IMR-90 (cell line): ENCODE measurements around the gene ZDHHC24. TPM values are rescaled to one million over a fixed set of nuclear protein-coding genes. Genes with fewer than 3 reads are reported as not detected.

ENCODE experiments used
- ATAC-seq: fragments of 200-7000 bp; cut with Tn5 transposase; 2 replicates; pipeline ENCODE4 v1.9.1; 2020; ENCODE audit warnings: low read depth, mild to moderate bottlenecking, moderate library complexity
- BruUV-seq: library from RNA; stranded (reverse); fragments of 400-500 nt; replicated peaks from 2 replicates; lab custom pipeline; 2021; lab: Mats Ljungman, UMichigan
- CTCF ChIA-PET: fragments of 300-600 bp; formaldehyde crosslinking; extraction: SDS; loops from one replicate; lab custom pipeline; 2021; ENCODE audit warnings: antibody characterized with exemption; lab: Yijun Ruan, JAX
- POLR2A ChIA-PET: fragments of 300-600 bp; sonication (Branson Sonifier 250); formaldehyde crosslinking; loops from one replicate; lab custom pipeline; 2022; ENCODE audit warnings: antibody characterized with exemption; ENCODE audit not compliant: unreplicated experiment; lab: Charles Lee
- DNase-seq: peaks from one replicate; pipeline ENCODE4 v3.0.0; 2013
- H2AFZ ChIP-seq: replicated peaks from 2 replicates; pipeline ENCODE3; 2013; ENCODE audit warnings: low read length, mild to moderate bottlenecking; ENCODE audit not compliant: poor library complexity
- H2AK5ac ChIP-seq: 2 replicates; pipeline ENCODE4 v1.6.1; 2013; ENCODE audit warnings: low read depth, low read length, inconsistent platforms
- H2AK9ac ChIP-seq: replicated peaks from 2 replicates; pipeline ENCODE3; 2013; ENCODE audit warnings: mild to moderate bottlenecking, low read depth, low read length, moderate library complexity; ENCODE audit not compliant: poor library complexity
- H2BK120ac ChIP-seq: 2 replicates; pipeline ENCODE4 v1.6.1; 2013; ENCODE audit warnings: low read depth, low read length, inconsistent platforms
- H2BK15ac ChIP-seq: 3 replicates; pipeline ENCODE4 v1.6.1; 2013; ENCODE audit warnings: low read depth, low read length, inconsistent platforms
- H2BK20ac ChIP-seq: 2 replicates; pipeline ENCODE4 v1.6.1; 2013; ENCODE audit warnings: low read depth, mild to moderate bottlenecking, inconsistent platforms, low read length, moderate library complexity
- H2BK5ac ChIP-seq: 2 replicates; pipeline ENCODE4 v1.6.1; 2013; ENCODE audit warnings: mild to moderate bottlenecking, low read depth, low read length, inconsistent platforms; ENCODE audit not compliant: poor library complexity, severe bottlenecking
- H3K14ac ChIP-seq: replicated peaks from 2 replicates; pipeline ENCODE4 v1.6.1; 2013; ENCODE audit warnings: low read depth, low read length, inconsistent platforms
- H3K18ac ChIP-seq: 2 replicates; pipeline ENCODE4 v1.6.1; 2013; ENCODE audit warnings: low read depth, low read length, control low read depth
- H3K23ac ChIP-seq: 2 replicates; pipeline ENCODE4 v1.6.1; 2013; ENCODE audit warnings: low read depth, low read length, inconsistent platforms
- H3K27ac ChIP-seq: 2 replicates; pipeline ENCODE4 v1.5.1; 2013; ENCODE audit warnings: mild to moderate bottlenecking, control low read depth, low read length; ENCODE audit not compliant: insufficient read depth
- H3K27me3 ChIP-seq: 2 replicates; pipeline ENCODE4 v1.6.1; 2013; ENCODE audit warnings: low read length; ENCODE audit not compliant: control insufficient read depth, insufficient read depth
- H3K36me3 ChIP-seq: 2 replicates; pipeline ENCODE4 v1.6.1; 2013; ENCODE audit warnings: low read length, mixed read lengths; ENCODE audit not compliant: control insufficient read depth, insufficient read depth
- H3K4ac ChIP-seq: 2 replicates; pipeline ENCODE4 v1.6.1; 2013; ENCODE audit warnings: low read depth, low read length, inconsistent platforms
- H3K4me1 ChIP-seq: 2 replicates; pipeline ENCODE4 v1.6.1; 2013; ENCODE audit warnings: low read length, mixed read lengths; ENCODE audit not compliant: control insufficient read depth, insufficient read depth
- H3K4me2 ChIP-seq: 2 replicates; pipeline ENCODE4 v1.6.1; 2013; ENCODE audit warnings: low read depth, mild to moderate bottlenecking, control low read depth, low read length, moderate library complexity
- H3K4me3 ChIP-seq: 2 replicates; pipeline ENCODE4 v1.5.1; 2013; ENCODE audit warnings: low read depth, mild to moderate bottlenecking, control low read depth, low read length, moderate library complexity; ENCODE audit not compliant: insufficient read depth
- H3K56ac ChIP-seq: 2 replicates; pipeline ENCODE4 v1.6.1; 2013; ENCODE audit warnings: low read length, inconsistent platforms; ENCODE audit not compliant: insufficient read depth; ENCODE audit errors: extremely low read depth
- H3K79me1 ChIP-seq, 2 experiments: 2 replicates each; pipeline ENCODE4 v1.6.1; 2013; ENCODE audit warnings: low read length in 2 of 2, inconsistent platforms in 1 of 2, low read depth in 1 of 2
- H3K9ac ChIP-seq: 2 replicates; pipeline ENCODE4 v1.6.1; 2013; ENCODE audit warnings: low read depth, low read length, control low read depth
- H3K9me1 ChIP-seq: 2 replicates; pipeline ENCODE4 v1.6.1; 2013; ENCODE audit warnings: low read length, inconsistent platforms; ENCODE audit not compliant: insufficient read depth
- H3K9me3 ChIP-seq: 2 replicates; pipeline ENCODE4 v1.6.1; 2013; ENCODE audit warnings: low read length; ENCODE audit not compliant: control insufficient read depth, insufficient read depth
- H4K20me1 ChIP-seq: 2 replicates; pipeline ENCODE4 v1.6.1; 2013; ENCODE audit warnings: low read length, inconsistent platforms; ENCODE audit not compliant: insufficient read depth
- H4K5ac ChIP-seq: 2 replicates; pipeline ENCODE4 v1.6.1; 2013; ENCODE audit warnings: mild to moderate bottlenecking, low read depth, low read length, control low read depth
- H4K8ac ChIP-seq, 2 experiments: 2 replicates each; pipeline ENCODE4 v1.6.1; 2013; ENCODE audit warnings: low read depth in 2 of 2, low read length in 2 of 2, control low read depth in 1 of 2, inconsistent platforms in 1 of 2
- H4K91ac ChIP-seq: 2 replicates; pipeline ENCODE4 v1.6.1; 2013; ENCODE audit warnings: low read depth, low read length, inconsistent platforms; ENCODE audit not compliant: insufficient read depth
- CTCF ChIP-seq: conservative IDR thresholded peaks from 2 replicates; pipeline ENCODE4 v1.5.1; 2012; ENCODE audit warnings: mild to moderate bottlenecking, low read depth, low read length, improper control_type of control experiment
- MXI1 ChIP-seq: IDR thresholded peaks from 2 replicates; pipeline ENCODE4 v1.6.1; 2012; ENCODE audit warnings: low read depth, mild to moderate bottlenecking, low read length, moderate library complexity, borderline replicate concordance
- RCOR1 ChIP-seq: IDR thresholded peaks from 2 replicates; pipeline ENCODE4 v1.6.1; 2012; ENCODE audit warnings: mild to moderate bottlenecking, low read length, improper control_type of control experiment; ENCODE audit not compliant: insufficient replicate concordance
- WGBS, 2 experiments: methylation state at CpG; one replicate each; pipeline versions ENCODE4 v1.1.5 to v1.1.7; 2013; ENCODE audit warnings: missing lambda C conversion rate in 2 of 2; ENCODE audit not compliant: insufficient read length in 1 of 2; ENCODE audit errors: extremely low coverage in 2 of 2; 5-methylcytosine and 5-hydroxymethylcytosine counted together
- dilution Hi-C: fragments of 300-500 bp; cut with HindIII; formaldehyde crosslinking; loops from one replicate; pipeline ENCODE4 v1.14.3; 2018; ENCODE audit warnings: low sequenced_read_pairs; ENCODE audit not compliant: unreplicated experiment
- in situ Hi-C: fragments of 300-500 bp; cut with MboI; formaldehyde crosslinking; loops from 3 replicates; pipeline ENCODE4 v1.14.3; 2019; ENCODE audit warnings: low sequenced_read_pairs, inconsistent platforms, mixed read lengths
- intact Hi-C: fragments of 100-400 bp; cut with micrococcal nuclease; formaldehyde crosslinking; loops from 2 replicates; pipeline ENCODE4 v1.10.0; 2022
- polyA plus RNA-seq, 3 experiments: library from polyadenylated mRNA; depleted of rRNA; stranded (reverse); fragments of >200 nt; gene quantifications; 2 replicates each; pipeline ENCODE4 v1.2.3, GENCODE V29; 2012; ENCODE audit warnings: low replicate concordance in 1 of 3
- total RNA-seq: library from RNA; depleted of rRNA; stranded (reverse); fragments of >200 nt; gene quantifications from 2 replicates; pipeline ENCODE4 v1.2.3, GENCODE V29; 2012

Gene ZDHHC24
- total and polyA plus RNA-seq, 2 of the 4 experiments (the other 2 are of a cell fraction): 3.2 to 10.9 TPM

DNA sequence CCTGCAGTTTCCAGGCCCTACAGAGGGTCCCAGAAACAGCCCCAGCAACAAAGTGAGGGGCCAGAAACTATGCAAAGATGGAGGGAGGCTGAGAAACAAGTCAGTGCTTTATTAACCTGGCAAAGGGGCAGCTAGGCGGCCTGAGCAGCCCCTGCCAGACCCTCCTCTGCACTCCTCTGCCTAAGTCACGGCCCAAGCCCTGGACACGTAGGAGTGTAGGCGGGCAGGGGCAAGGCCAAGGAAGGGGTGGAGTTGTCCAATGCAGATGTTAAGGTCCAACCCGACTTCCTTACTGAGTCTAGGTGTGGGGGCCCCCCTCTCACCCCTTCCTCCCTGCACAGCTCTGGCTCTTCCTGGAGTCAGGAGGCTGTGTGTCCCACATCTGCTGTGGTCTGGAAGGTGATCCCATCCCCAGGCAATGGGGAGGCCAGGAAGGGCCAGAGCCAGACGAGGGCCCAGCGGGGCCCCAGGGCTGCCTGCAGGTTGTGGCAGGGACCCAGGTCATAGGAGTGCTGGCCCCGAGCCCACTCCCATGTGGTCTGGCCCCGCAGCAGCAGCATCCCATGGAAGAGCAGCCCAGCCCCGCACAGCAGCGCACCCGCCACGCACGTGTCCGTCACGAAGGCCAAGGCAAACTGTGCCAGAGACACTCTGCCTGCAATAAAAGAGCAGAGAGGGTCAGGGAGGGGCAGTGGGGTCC, 6.5 kb downstream of the ZDHHC24 start:
- H4K91ac ChIP-seq: no peak overlapping the region
- WGBS, 2 experiments: 79% methylated on average over 3 of the region's 16 CpGs; no CpG with 5 or more reads in 1 of the 2 experiments
- H4K20me1 ChIP-seq: peaks cover 4% of the 10 kb centered on the region; the same call in 1 of the 2 replicates
- H3K18ac ChIP-seq: no peak overlapping the region
- H3K27me3 ChIP-seq: no peaks in the 10 kb centered on the region
- H3K9ac ChIP-seq: no peak overlapping the region
- no peak overlapping the region for H3K4me3 ChIP-seq
- H3K9me3 ChIP-seq: no peaks in the 10 kb centered on the region
- H3K36me3 ChIP-seq: peaks cover 26% of the 10 kb centered on the region; the same call in 1 of the 2 replicates
- ChIA-PET POLR2A (no interaction called here), CTCF (no interaction called here)
- no peak overlapping the region for H2BK20ac ChIP-seq
- DNase-seq (no peak), ATAC-seq (no peak)
- no peak overlapping the region for H2AK9ac ChIP-seq
- TF ChIP-seq RCOR1 (no peak), CTCF (no peak), MXI1 (no peak)
- H3K27ac ChIP-seq: no peak overlapping the region
- H4K8ac ChIP-seq: no peak overlapping the region
- in situ Hi-C loops (no loop called here), dilution Hi-C loops (no loop called here), intact Hi-C loops (no loop called here)
- no peak overlapping the region for H2BK5ac ChIP-seq
- H2BK15ac ChIP-seq: no peak overlapping the region
- no peak overlapping the region for H3K56ac ChIP-seq
- H3K23ac ChIP-seq: no peak overlapping the region
- BruUV-seq: no TSS peak
- H2AFZ ChIP-seq: no peak overlapping the region
- peaks cover 5% of the 10 kb centered on the region; the same call in 1 of the 2 replicates for H3K9me1 ChIP-seq
- no peak overlapping the region for H3K4me2 ChIP-seq
- H3K14ac ChIP-seq: no peak overlapping the region
- H2AK5ac ChIP-seq: no peak overlapping the region
- no peak overlapping the region for H3K4ac ChIP-seq
- peaks cover 6% of the 10 kb centered on the region for H3K4me1 ChIP-seq
- peaks cover 3 to 9% of the 10 kb centered on the region in 2 experiments; a peak in 2 of 4 replicates for H3K79me1 ChIP-seq
- no peak overlapping the region for H4K5ac ChIP-seq
- no peak overlapping the region for H2BK120ac ChIP-seq
